HepG2 (cell line): ENCODE data around the gene B3GNT7. TPM values are rescaled to one million over a fixed set of nuclear protein-coding genes. Genes with fewer than 3 reads are reported as not detected.

Experiments
- ARID3A ChIP-seq: IDR thresholded peaks from 2 replicates; pipeline ENCODE4 v1.6.1; 2012; ENCODE audit warnings: low read depth, low read length, improper control_type of control experiment
- ARID5B ChIP-seq: IDR thresholded peaks from 2 replicates; pipeline ENCODE4 v1.4.0; 2020; ENCODE audit warnings: mild to moderate bottlenecking, missing genetic modification reagents
- CREBL2 ChIP-seq: sonication (generic); formaldehyde crosslinking; IDR thresholded peaks from 2 replicates; pipeline ENCODE4 v1.8.1; 2023; ENCODE audit warnings: missing genetic modification reagents, mild to moderate bottlenecking, borderline replicate concordance
- HOXA3 ChIP-seq: sonication (generic); formaldehyde crosslinking; IDR thresholded peaks from 2 replicates; pipeline ENCODE4 v1.5.0; 2020; ENCODE audit warnings: missing genetic modification reagents
- PATZ1 ChIP-seq: sonication (generic); formaldehyde crosslinking; IDR thresholded peaks from 2 replicates; pipeline ENCODE4 v1.4.0; 2020; ENCODE audit warnings: missing genetic modification reagents
- PHF8 ChIP-seq: sonication (generic); formaldehyde crosslinking; IDR thresholded peaks from 2 replicates; pipeline ENCODE4 v1.5.0; 2020; ENCODE audit warnings: missing genetic modification reagents
- RBFOX2 ChIP-seq: fragments of 200-400 bp; formaldehyde crosslinking; IDR thresholded peaks from 2 replicates; pipeline ENCODE4 v1.6.1; 2017; ENCODE audit warnings: low read depth, mild to moderate bottlenecking, low read length
- SMARCE1 ChIP-seq: fragments of 450-650 bp; IDR thresholded peaks from 2 replicates; pipeline ENCODE4 v1.6.1; 2017; ENCODE audit warnings: borderline replicate concordance
- SP2 ChIP-seq: sonication (generic); formaldehyde crosslinking; IDR thresholded peaks from 2 replicates; pipeline ENCODE4 v1.5.1; 2020; ENCODE audit warnings: mild to moderate bottlenecking, missing genetic modification reagents
- TAF15 ChIP-seq: fragments of 200-400 bp; formaldehyde crosslinking; IDR thresholded peaks from one replicate; pipeline ENCODE4 v1.6.1; 2018; ENCODE audit warnings: mild to moderate bottlenecking, low read depth, low read length; ENCODE audit not compliant: poor library complexity, severe bottlenecking
- ZBTB4 ChIP-seq: sonication (generic); formaldehyde crosslinking; IDR thresholded peaks from 2 replicates; pipeline ENCODE4 v1.4.0; 2020; ENCODE audit warnings: missing genetic modification reagents, mild to moderate bottlenecking, borderline replicate concordance
- ZNF335 ChIP-seq: sonication (generic); formaldehyde crosslinking; IDR thresholded peaks from 2 replicates; pipeline ENCODE4 v1.4.0; 2020; ENCODE audit warnings: missing genetic modification reagents
- ZNF510 ChIP-seq: sonication (generic); formaldehyde crosslinking; IDR thresholded peaks from 2 replicates; pipeline ENCODE4 v1.4.0; 2020; ENCODE audit warnings: low read depth, mild to moderate bottlenecking, missing genetic modification reagents
- ZUFSP ChIP-seq: sonication (generic); formaldehyde crosslinking; IDR thresholded peaks from 2 replicates; pipeline ENCODE4 v1.9.0; 2021; ENCODE audit warnings: missing genetic modification reagents, mild to moderate bottlenecking, borderline replicate concordance
- polyA plus RNA-seq, 8 experiments: library from polyadenylated mRNA; depleted of rRNA in 3 of 8; stranded (reverse) in 7 of 8; unstranded in 1 of 8; fragments of >200 nt; fragmentation: Illumina TruSeq in 4 of 8; extraction: Trizol in 4 of 8; gene quantifications; 2 replicates each; pipeline versions ENCODE4 v1.2.1 to v1.2.3, GENCODE V29; 2011 to 2016; ENCODE audit warnings: low read depth in 4 of 8, missing spikeins in 1 of 8, mixed read lengths in 1 of 8; ENCODE audit not compliant: insufficient read depth in 1 of 8
- total RNA-seq, 5 experiments: library from RNA; depleted of rRNA; stranded (reverse); fragments of >200 nt; fragmentation: Illumina TruSeq; extraction: Trizol; gene quantifications; 2 replicates each; pipeline ENCODE4 v1.2.3, GENCODE V29; 2016; ENCODE audit warnings: low read depth in 1 of 5

Gene B3GNT7
- total and polyA plus RNA-seq, 2 of the 13 experiments (the other 11 are each of a cell fraction or from before 2014, with no cell fraction given), result 0.04 to 0.24 TPM

GRCh38 chr2:231411831-231412617 lies 16.5 kb downstream of the B3GNT7 start (continued):
- TF ChIP-seq ARID5B (peak; percentile 54), ZNF335 (CRISPR knock-in tag) (no peak), PHF8 (CRISPR knock-in tag) (peak; percentile 42), ZUFSP (CRISPR knock-in tag) (no peak), SMARCE1 (no peak), RBFOX2 (peak; percentile 57), TAF15 (no peak), HOXA3 (no peak; the same call in none of the 2 replicates), SP2 (no peak), CREBL2 (CRISPR knock-in tag) (0 out of 2 replicates have a peak, but pooled peaks have one; percentile 40), PATZ1 (CRISPR knock-in tag) (peak; percentile 82; the same call in 1 of the 2 replicates), ARID3A (no peak; the same call in 1 of the 2 replicates), ZNF510 (no peak), ZBTB4 (CRISPR knock-in tag) (0 out of 2 replicates have a peak, but pooled peaks have one; percentile 22)
